ENCODE results near the gene FXYD4. TPM values are rescaled to one million over a fixed set of nuclear protein-coding genes. Genes with fewer than 3 reads are reported as not detected.
"Not testable (repeated sequence)": the region's sequence is repeated elsewhere in the genome, so short reads cannot be mapped to it uniquely, and the experiment has no call there.

Gene FXYD4
- total RNA-seq, 3 donors from 2014 or later (not counting 1 experiment from before 2014, with no cell fraction given) = not detected

GRCh38 chr10:43421519-43421918 lies 50.1 kb downstream of the FXYD4 start:
- ATAC-seq (no peak), DNase-seq (no peak)
- intact Hi-C loops (cut with micrococcal nuclease) = loop anchor here (2.0 kb wide), 2 partner anchors 15 kb away; partner anchors contain the start of gene ZNF487
- Histone ChIP-seq H3K27me3 (ENCODE audit: control insufficient read depth, insufficient read depth, low read length) (no peaks in the 10 kb centered on the region), H3K4me1 (ENCODE audit: control insufficient read depth, insufficient read depth, low read length) (peaks cover 48% of the 10 kb centered on the region), H3K27ac (ENCODE audit: low read length) (peak overlapping the region; percentile 96), H3K9me3 (ENCODE audit: control insufficient read depth, insufficient read depth, low read length) (no peaks in the 10 kb centered on the region), H3K36me3 (ENCODE audit: control insufficient read depth, insufficient read depth, low read length) (no peaks in the 10 kb centered on the region), H3K4me3 (ENCODE audit: low read length) (no peak overlapping the region)
- H3K9me3 Mint-ChIP-seq = no peaks in the 10 kb centered on the region
- peaks cover 35 to 41% of the 10 kb centered on the region in 2 donors for H3K4me1 Mint-ChIP-seq
- peak overlapping the region; percentile 40 for H3K4me3 Mint-ChIP-seq
- TF ChIP-seq CTCF (IDR thresholded peaks at IDR 0.05) = no peak
- no peaks in the 10 kb centered on the region for H3K27me3 Mint-ChIP-seq (ENCODE audit: low read depth in 2 of 2)
- 97% methylated on average over 6 of the region's 6 CpGs for WGBS (ENCODE audit: insufficient coverage)
- no peaks in the 10 kb centered on the region for H3K36me3 Mint-ChIP-seq
- peak overlapping the region; percentile 97 for H3K27ac Mint-ChIP-seq

GRCh38 chr10:43421944-43422343 lies 50.5 kb downstream of the FXYD4 start:
- H3K9me3 ChIP-seq (ENCODE audit: control insufficient read depth, insufficient read depth, low read length); H3K9me3 Mint-ChIP-seq; H3K27ac ChIP-seq (ENCODE audit: low read length); DNase-seq; H3K36me3 Mint-ChIP-seq; H3K36me3 ChIP-seq (ENCODE audit: control insufficient read depth, insufficient read depth, low read length); H3K4me3 ChIP-seq (ENCODE audit: low read length); ATAC-seq; H3K27me3 Mint-ChIP-seq (ENCODE audit: low read depth in 2 of 2); H3K27me3 ChIP-seq (ENCODE audit: control insufficient read depth, insufficient read depth, low read length): not testable (repeated sequence)
- Mint-ChIP-seq H3K27ac (peak overlapping the region; percentile 97), H3K4me1 (peaks cover 35 to 41% of the 10 kb centered on the region in 2 donors), H3K4me3 (peak overlapping the region; percentile 40)
- WGBS (ENCODE audit: insufficient coverage) = 97% methylated on average over 3 of the region's 4 CpGs
- H3K4me1 ChIP-seq (ENCODE audit: control insufficient read depth, insufficient read depth, low read length) = peaks cover 49% of the 10 kb centered on the region
- intact Hi-C loops (cut with micrococcal nuclease) = loop anchor here (2.0 kb wide), 2 partner anchors 15 kb away; partner anchors contain the start of gene ZNF487

GRCh38 chr10:43424416-43424815 lies 53.0 kb downstream of the FXYD4 start:
- TF ChIP-seq CTCF (IDR thresholded peaks at IDR 0.05) = no peak
- Mint-ChIP-seq H3K36me3 (no peaks in the 10 kb centered on the region), H3K27me3 (ENCODE audit: low read depth in 2 of 2) (no peaks in the 10 kb centered on the region), H3K9me3 (no peaks in the 10 kb centered on the region), H3K4me1 (peaks cover 16 to 21% of the 10 kb centered on the region in 2 donors), H3K4me3 (no peak overlapping the region), H3K27ac (no peak overlapping the region)
- Histone ChIP-seq H3K4me1 (ENCODE audit: control insufficient read depth, insufficient read depth, low read length) (peaks cover 27% of the 10 kb centered on the region), H3K9me3 (ENCODE audit: control insufficient read depth, insufficient read depth, low read length) (no peaks in the 10 kb centered on the region), H3K27me3 (ENCODE audit: control insufficient read depth, insufficient read depth, low read length) (no peaks in the 10 kb centered on the region), H3K4me3 (ENCODE audit: low read length) (no peak overlapping the region), H3K27ac (ENCODE audit: low read length) (no peak overlapping the region), H3K36me3 (ENCODE audit: control insufficient read depth, insufficient read depth, low read length) (no peaks in the 10 kb centered on the region)
- DNase-seq (no peak), ATAC-seq (no peak)
- intact Hi-C loops (cut with micrococcal nuclease) = no loop called here
- 86% methylated on average over 5 of the region's 6 CpGs for WGBS (ENCODE audit: insufficient coverage)

Other genes with a start within 250 kb of the FXYD4 start
- 10 to 100 TPM; 49.9 to 57.4 (median 52.8) TPM for gene CSGALNACT2, start 233.2 kb upstream of the FXYD4 start, total RNA-seq
- gene RASGEF1A, start 104.6 kb upstream of the FXYD4 start, total RNA-seq = 10 to 100 TPM in 2 of 3 donors, 1 to 10 TPM in 1; 9.3 to 12.9 (median 10.9) TPM
- gene HNRNPF, start 37.5 kb downstream of the FXYD4 start, total RNA-seq = 100 to 1,000 TPM; 122 to 160 (median 125) TPM
- 10 to 100 TPM; 19.1 to 30.8 (median 22.8) TPM for gene ZNF487, start 65.5 kb downstream of the FXYD4 start, total RNA-seq
- 1 to 10 TPM in 1 of 3 donors, under 1 TPM in 2; 0.85 to 1.4 (median 0.94) TPM for gene ZNF239, start 203.0 kb downstream of the FXYD4 start, total RNA-seq
- gene ZNF485, start 234.8 kb downstream of the FXYD4 start, total RNA-seq = 1 to 10 TPM; 1.1 to 2.8 (median 1.4) TPM

Data from natural killer cell (primary cell).